ENCODE data around the gene NGLY1. TPM values are rescaled to one million over a fixed set of nuclear protein-coding genes. Genes with fewer than 3 reads are reported as not detected.

NGLY1 gene
- total and polyA plus RNA-seq, 10 of the 15 experiments (the other 5 are each of a cell fraction or from before 2014, with no cell fraction given): 29.8 to 73.5 (median 47.0) TPM

GRCh38 chr3:25692341-25692740 is 90.9 kb downstream of the NGLY1 start:
- RAD21 ChIA-PET (ENCODE audit: unreplicated experiment): no interaction called here
- Histone ChIP-seq H3K9me3 (replicated peaks; ENCODE audit: control insufficient read depth, insufficient read depth, low read length) (no peaks in the 10 kb centered on the region), H3K27ac (ENCODE audit: control insufficient read depth, insufficient read depth) (no peak overlapping the region), H3K27me3 (replicated peaks in 1 of 2; ENCODE audit: control insufficient read depth in 2 of 2, insufficient read depth in 2 of 2, low read length in 1 of 2) (no peaks in the 10 kb centered on the region), H3K4me1 (ENCODE audit: control insufficient read depth, insufficient read depth, low read length) (no peaks in the 10 kb centered on the region), H2AFZ (ENCODE audit: control insufficient read depth, low read depth, low read length) (no peak overlapping the region), H3K9ac (ENCODE audit: control insufficient read depth, insufficient read depth, low read length) (no peak overlapping the region), H3K36me3 (ENCODE audit: control insufficient read depth in 2 of 2, insufficient read depth in 2 of 2, low read length in 1 of 2) (no peaks in the 10 kb centered on the region), H4K20me1 (ENCODE audit: control insufficient read depth, insufficient read depth) (no peaks in the 10 kb centered on the region), H3K4me3 (no peak overlapping the region), H3K4me2 (ENCODE audit: control insufficient read depth, insufficient read depth) (no peak overlapping the region), H3K79me2 (ENCODE audit: control insufficient read depth, insufficient read depth, low read length) (no peaks in the 10 kb centered on the region)
- 11% methylated on average over 1 of the region's 1 CpG for WGBS (ENCODE audit: insufficient coverage, insufficient replicate concordance, low lambda C conversion rate, missing lambda C conversion rate)
- TF ChIP-seq TAF1 (IDR thresholded peaks at IDR 0.05; ENCODE audit: borderline replicate concordance, low read depth, low read length) (no peak), E2F8 (IDR thresholded peaks at IDR 0.05; ENCODE audit: low read depth, partially characterized antibody) (no peak), ZBED1 (IDR thresholded peaks at IDR 0.05; ENCODE audit: borderline replicate concordance) (no peak), EP300 (IDR thresholded peaks at IDR 0.05; ENCODE audit: borderline replicate concordance in 1 of 2, control insufficient read depth in 1 of 2, low read depth in 2 of 2, low read length in 2 of 2) (no peak), KLF5 (IDR thresholded peaks at IDR 0.05; ENCODE audit: partially characterized antibody) (no peak), MYC (IDR thresholded peaks at IDR 0.05; ENCODE audit: insufficient read depth, insufficient read length, insufficient replicate concordance, low read length, severe bottlenecking) (no peak), YY1 (IDR thresholded peaks at IDR 0.05; ENCODE audit: low read depth, low read length) (no peak), ATF3 (IDR thresholded peaks at IDR 0.05; ENCODE audit: borderline replicate concordance, extremely low read depth, low read depth, low read length) (no peak), PAX5 (IDR thresholded peaks at IDR 0.05; ENCODE audit: borderline replicate concordance, low read depth, low read length) (no peak), E2F4 (IDR thresholded peaks at IDR 0.05; ENCODE audit: low read depth, low read length) (no peak), ZNF274 (IDR thresholded peaks at IDR 0.05; ENCODE audit: insufficient read depth, insufficient read length) (no peak), CBFB (IDR thresholded peaks at IDR 0.05; ENCODE audit: low read depth) (no peak), ATF2 (IDR thresholded peaks at IDR 0.05; ENCODE audit: low read length) (no peak)
- SMC1A ChIA-PET (ENCODE audit: uncharacterized antibody, unreplicated experiment): no interaction called here
- CTCF ChIA-PET: no interaction called here
- POLR2A ChIA-PET: no interaction called here
- intact Hi-C loops (cut with micrococcal nuclease; ENCODE audit: unreplicated experiment) (no loop called here), in situ Hi-C loops (cut with MboI) (no loop called here)
- no TSS peak for BruUV-seq (replicated peaks)
- DNase-seq (ENCODE audit: low read depth, low spot score) (no peak), FAIRE-seq (no peak), ATAC-seq (no peak)

All from GM12878 (cell line).